ENCODE measurements around the gene ADAM12. TPM values are rescaled to one million over a fixed set of nuclear protein-coding genes. Genes with fewer than 3 reads are reported as not detected.

ADAM12 gene
- total RNA-seq, 1 donor from 2014 or later: not detected

DNA sequence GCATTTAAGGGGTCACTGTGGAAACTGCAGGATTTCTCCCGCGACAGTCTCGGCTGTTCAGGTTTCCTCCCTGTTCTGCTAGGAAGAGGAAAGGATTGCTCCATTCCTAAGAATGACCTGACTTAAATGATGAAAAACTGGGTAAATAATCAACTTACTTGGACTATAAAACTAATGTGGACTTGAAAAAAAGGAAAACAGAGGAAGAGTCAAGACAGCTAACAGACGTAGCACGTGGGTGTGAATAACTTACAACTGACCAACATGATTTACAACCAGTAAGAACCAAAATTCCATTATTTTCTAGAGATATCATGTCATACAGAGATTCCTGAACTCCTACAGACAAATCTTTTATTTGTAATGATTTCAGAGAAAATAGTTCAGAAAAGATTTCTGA is 93.8 kb downstream of the ADAM12 start:
- no peak for DNase-seq (ENCODE audit: low spot score in 2 of 2)
- no peaks in the 10 kb centered on the region for H3K27me3 ChIP-seq
- no peak overlapping the region for H3K4me3 ChIP-seq
- no peaks in the 10 kb centered on the region for H3K9me3 ChIP-seq
- TF ChIP-seq, protein P1, sequence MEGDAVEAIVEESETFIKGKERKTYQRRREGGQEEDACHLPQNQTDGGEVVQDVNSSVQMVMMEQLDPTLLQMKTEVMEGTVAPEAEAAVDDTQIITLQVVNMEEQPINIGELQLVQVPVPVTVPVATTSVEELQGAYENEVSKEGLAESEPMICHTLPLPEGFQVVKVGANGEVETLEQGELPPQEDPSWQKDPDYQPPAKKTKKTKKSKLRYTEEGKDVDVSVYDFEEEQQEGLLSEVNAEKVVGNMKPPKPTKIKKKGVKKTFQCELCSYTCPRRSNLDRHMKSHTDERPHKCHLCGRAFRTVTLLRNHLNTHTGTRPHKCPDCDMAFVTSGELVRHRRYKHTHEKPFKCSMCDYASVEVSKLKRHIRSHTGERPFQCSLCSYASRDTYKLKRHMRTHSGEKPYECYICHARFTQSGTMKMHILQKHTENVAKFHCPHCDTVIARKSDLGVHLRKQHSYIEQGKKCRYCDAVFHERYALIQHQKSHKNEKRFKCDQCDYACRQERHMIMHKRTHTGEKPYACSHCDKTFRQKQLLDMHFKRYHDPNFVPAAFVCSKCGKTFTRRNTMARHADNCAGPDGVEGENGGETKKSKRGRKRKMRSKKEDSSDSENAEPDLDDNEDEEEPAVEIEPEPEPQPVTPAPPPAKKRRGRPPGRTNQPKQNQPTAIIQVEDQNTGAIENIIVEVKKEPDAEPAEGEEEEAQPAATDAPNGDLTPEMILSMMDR (IDR thresholded peaks at IDR 0.05): no peak
- H3K27ac ChIP-seq: no peak overlapping the region
- H3K4me1 ChIP-seq: no peaks in the 10 kb centered on the region
- H3K36me3 ChIP-seq: no peaks in the 10 kb centered on the region
- intact Hi-C loops (cut with DNase I): no loop called here

DNA sequence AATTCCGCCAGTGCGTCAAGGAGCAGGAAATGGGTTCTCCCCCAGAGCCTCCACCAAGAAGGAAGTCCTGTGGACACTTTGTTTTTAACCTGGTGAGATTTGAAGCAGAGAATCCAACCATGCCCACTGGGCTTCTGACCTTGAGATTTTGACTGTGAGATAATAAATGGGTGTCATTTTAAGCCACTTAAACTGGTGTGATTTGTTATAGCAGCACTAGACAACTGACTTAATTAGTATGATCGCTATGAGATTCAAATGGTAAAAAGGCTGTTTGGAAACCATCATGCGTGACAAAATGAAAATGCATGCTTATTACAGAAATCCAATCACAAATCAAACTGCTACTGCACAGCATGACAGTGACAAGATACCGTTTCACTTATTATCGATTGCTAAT is 98.0 kb downstream of the ADAM12 start:
- no peaks in the 10 kb centered on the region for H3K4me1 ChIP-seq
- no peak for DNase-seq (ENCODE audit: low spot score in 2 of 2)

GRCh38 chr10:126288547-126289493 is 99.5 kb downstream of the ADAM12 start:
- Histone ChIP-seq H3K36me3 (no peaks in the 10 kb centered on the region), H3K4me1 (no peaks in the 10 kb centered on the region), H3K27ac (no peak overlapping the region), H3K4me3 (no peak overlapping the region), H3K9me3 (no peaks in the 10 kb centered on the region), H3K27me3 (no peaks in the 10 kb centered on the region)
- TF ChIP-seq, protein P1 (IDR thresholded peaks at IDR 0.05): no peak
- intact Hi-C loops (cut with DNase I): no loop called here
- DNase-seq (ENCODE audit: low spot score in 2 of 2): no peak

More for the DNA sequence above, 98.0 kb downstream of the ADAM12 start:
- H3K9me3 ChIP-seq: no peaks in the 10 kb centered on the region
- no peaks in the 10 kb centered on the region for H3K27me3 ChIP-seq
- H3K27ac ChIP-seq: no peak overlapping the region
- TF ChIP-seq, protein P1 (IDR thresholded peaks at IDR 0.05): no peak
- intact Hi-C loops (cut with DNase I): no loop called here
- H3K36me3 ChIP-seq: no peaks in the 10 kb centered on the region
- H3K4me3 ChIP-seq: no peak overlapping the region

- TF ChIP-seq, protein P1 (IDR thresholded peaks at IDR 0.05): no peak
- no peak for DNase-seq (ENCODE audit: low spot score in 2 of 2)
- intact Hi-C loops (cut with DNase I): no loop called here
- no peak overlapping the region for H3K4me3 ChIP-seq
- no peaks in the 10 kb centered on the region for H3K27me3 ChIP-seq
- no peaks in the 10 kb centered on the region for H3K36me3 ChIP-seq
- no peaks in the 10 kb centered on the region for H3K4me1 ChIP-seq
- no peak overlapping the region for H3K27ac ChIP-seq
- no peaks in the 10 kb centered on the region for H3K9me3 ChIP-seq
These were observed 102.0 kb downstream of the ADAM12 start for GRCh38 chr10:126286256-126286780.

GRCh38 chr10:126283307-126283706 is 105.0 kb downstream of the ADAM12 start:
- no peak for DNase-seq (ENCODE audit: low spot score in 2 of 2)
- intact Hi-C loops (cut with DNase I): no loop called here
- no peaks in the 10 kb centered on the region for H3K9me3 ChIP-seq
- H3K4me1 ChIP-seq: no peaks in the 10 kb centered on the region
- H3K27ac ChIP-seq: no peak overlapping the region
- TF ChIP-seq, protein P1 (IDR thresholded peaks at IDR 0.05): no peak
- H3K4me3 ChIP-seq: no peak overlapping the region
- no peaks in the 10 kb centered on the region for H3K36me3 ChIP-seq
- no peaks in the 10 kb centered on the region for H3K27me3 ChIP-seq

All from ascending aorta (tissue), 2 donors.